Measurements from ENCODE around the gene HHIPL1. TPM values are rescaled to one million over a fixed set of nuclear protein-coding genes. Genes with fewer than 3 reads are reported as not detected.

The HHIPL1 gene
- total and polyA plus RNA-seq, 2 of the 8 experiments (the other 6 are each of a cell fraction or from before 2014, with no cell fraction given), result 1.5 to 2.6 TPM

- H2BK12ac ChIP-seq (ENCODE audit: low read depth, low read length), result no peak overlapping the region
- peaks cover 4 to 19% (median 12%) of the 10 kb centered on the region in 4 experiments for H3K4me1 ChIP-seq (replicated peaks in 1 of 4; ENCODE audit: control insufficient read depth in 3 of 4, insufficient read depth in 4 of 4, low read length in 3 of 4)
- H3K23me2 ChIP-seq (ENCODE audit: low read depth, low read length), result peaks cover 13% of the 10 kb centered on the region; the same call in 1 of the 2 replicates
- no peak overlapping the region for H4K91ac ChIP-seq (replicated peaks; ENCODE audit: insufficient read length, low read length)
- H2BK15ac ChIP-seq (ENCODE audit: low read length), result no peak overlapping the region
- FAIRE-seq (no peak), DNase-seq (ENCODE audit: low read depth in 1 of 2, low spot score in 2 of 2) (no peak)
- H4K5ac ChIP-seq (ENCODE audit: insufficient read length, low read depth, low read length), result no peak overlapping the region
- no peak overlapping the region for H3K56ac ChIP-seq (replicated peaks; ENCODE audit: insufficient read length, low read depth, low read length)
- ChIA-PET POLR2A (ENCODE audit: partially characterized antibody) (interaction anchor here (0.9 kb wide), 2 partner anchors 15 to 75 kb away, joined by 3 to 4 read pairs; no protein-coding TSS in a partner anchor), CTCF (ENCODE audit: partially characterized antibody) (interaction anchor here (0.7 to 2.2 kb wide), 6 partner anchors 12 to 74 kb away, joined by 3 to 9 read pairs (median 4); no protein-coding TSS in a partner anchor)
- H3K14ac ChIP-seq (ENCODE audit: insufficient read length), result no peak overlapping the region
- H3K9me3 ChIP-seq (ENCODE audit: insufficient read depth in 2 of 2, low read depth in 1 of 2, low read length in 1 of 2), result peaks cover 0 to 3% of the 10 kb centered on the region in 2 experiments; a peak in 1 of 4 replicates
- H3K4me2 ChIP-seq (ENCODE audit: insufficient read depth in 1 of 2, low read depth in 2 of 2, low read length in 2 of 2), result no peak overlapping the region
- H2BK20ac ChIP-seq (ENCODE audit: low read length), result no peak overlapping the region
- H3K9ac ChIP-seq (replicated peaks in 1 of 4; ENCODE audit: extremely low read depth in 1 of 4, low read depth in 3 of 4, low read length in 3 of 4), result no peak overlapping the region
- no peak overlapping the region for H3K4me3 ChIP-seq (ENCODE audit: extremely low read depth in 1 of 4, insufficient read depth in 2 of 4, low read depth in 3 of 4, low read length in 4 of 4)
- H3K79me2 ChIP-seq (ENCODE audit: control insufficient read depth in 1 of 2, insufficient read depth in 2 of 2, low read length in 2 of 2), result peaks cover 6 to 75% of the 10 kb centered on the region in 2 experiments; a peak in 3 of 4 replicates
- H4K20me1 ChIP-seq (replicated peaks in 1 of 2; ENCODE audit: control insufficient read depth in 1 of 2, insufficient read depth in 2 of 2, low read length in 2 of 2), result peaks cover 23 to 45% of the 10 kb centered on the region in 2 experiments
- H3K36me3 ChIP-seq (ENCODE audit: control insufficient read depth in 2 of 4, insufficient read depth in 4 of 4, low read length in 3 of 4), result no peaks in the 10 kb centered on the region; a peak in 1 of 8 replicates
- no peak overlapping the region for H3K18ac ChIP-seq (ENCODE audit: extremely low read depth, low read length)
- no peak overlapping the region for H2AK5ac ChIP-seq (ENCODE audit: low read depth, low read length)
- no peak overlapping the region for H2AFZ ChIP-seq (ENCODE audit: low read length)
- 89% methylated on average over 6 of the region's 6 CpGs; no CpG with 5 or more reads in 1 of the 2 experiments for WGBS, 2 experiments (ENCODE audit: extremely low coverage in 1 of 2, insufficient coverage in 1 of 2, insufficient read length in 1 of 2, insufficient replicate concordance in 2 of 2, low coverage in 1 of 2, low lambda C conversion rate in 2 of 2, missing lambda C conversion rate in 1 of 2)
- no peak overlapping the region for H4K8ac ChIP-seq (ENCODE audit: extremely low read depth, insufficient read depth, low read length)
- no peak overlapping the region for H3K27ac ChIP-seq (ENCODE audit: low read depth, low read length)
- H3K27me3 ChIP-seq (replicated peaks in 1 of 4; ENCODE audit: control insufficient read depth in 3 of 4, extremely low read depth in 1 of 4, insufficient read depth in 3 of 4, low read length in 3 of 4), result peaks cover 9 to 21% (median 18%) of the 10 kb centered on the region in 4 experiments; a peak in 6 of 7 replicates
- no peak overlapping the region for H3K4ac ChIP-seq (replicated peaks; ENCODE audit: insufficient read length, low read depth, low read length)
- H3K23ac ChIP-seq (ENCODE audit: insufficient read length), result no peak overlapping the region
- H2BK5ac ChIP-seq (ENCODE audit: low read depth, low read length), result no peak overlapping the region
- H2BK120ac ChIP-seq (replicated peaks; ENCODE audit: low read depth, low read length), result no peak overlapping the region
- peaks cover 28% of the 10 kb centered on the region for H3K79me1 ChIP-seq (ENCODE audit: low read depth, low read length)
These were observed 45.5 kb upstream of the HHIPL1 start for GRCh38 chr14:99599393-99599792.

Measured in H1 (cell line).